Esophagus (tissue), 2 donors: ENCODE data around the gene DRC7. TPM values are rescaled to one million over a fixed set of nuclear protein-coding genes. Genes with fewer than 3 reads are reported as not detected.

ENCODE experiments used
- H3K27ac ChIP-seq, 2 donors: one replicate each; pipeline ENCODE4 v1.5.1; 2013; ENCODE audit warnings: low read depth in 2 of 2, mild to moderate bottlenecking in 2 of 2, inconsistent platforms in 1 of 2, low read length in 1 of 2, moderate library complexity in 1 of 2
- H3K27me3 ChIP-seq, 2 donors: one replicate each; pipeline ENCODE4 v1.6.1; 2013; ENCODE audit warnings: low read length in 2 of 2, control low read depth in 1 of 2, mild to moderate bottlenecking in 1 of 2; ENCODE audit not compliant: insufficient read depth in 2 of 2, control insufficient read depth in 1 of 2
- H3K36me3 ChIP-seq, 2 donors: one replicate each; pipeline ENCODE4 v1.6.1; 2013; ENCODE audit warnings: low read length in 1 of 2; ENCODE audit not compliant: control insufficient read depth in 2 of 2, insufficient read depth in 2 of 2
- H3K4me1 ChIP-seq, 2 donors: one replicate each; pipeline ENCODE4 v1.6.1; 2013; ENCODE audit warnings: low read length in 1 of 2; ENCODE audit not compliant: control insufficient read depth in 2 of 2, insufficient read depth in 2 of 2
- H3K4me3 ChIP-seq, 2 donors: one replicate each; pipeline ENCODE4 v1.5.1; 2013; ENCODE audit warnings: low read length in 2 of 2, mild to moderate bottlenecking in 2 of 2, low read depth in 1 of 2, moderate library complexity in 1 of 2
- H3K9me3 ChIP-seq, 2 donors: one replicate each; pipeline ENCODE4 v1.6.1; 2013; ENCODE audit warnings: mild to moderate bottlenecking in 2 of 2, low read depth in 1 of 2, low read length in 1 of 2, moderate library complexity in 1 of 2; ENCODE audit not compliant: control insufficient read depth in 2 of 2, insufficient read depth in 1 of 2
- WGBS, 2 donors: extraction: QIAGEN DNeasy Blood & Tissue Kit; methylation state at CpG; one replicate each; pipeline ENCODE4 v1.1.7; 2013; 5-methylcytosine and 5-hydroxymethylcytosine counted together
- polyA plus RNA-seq, 2 donors: library from polyadenylated mRNA; stranded (reverse); fragments of 200-250 nt; gene quantifications; one replicate each; pipeline ENCODE4 v1.2.3, GENCODE V29; 2013
- donor health status: healthy with polysubstance abuse.
- donor health status: Bipolar disorder and iron deficiency.

DRC7 gene
- polyA plus RNA-seq, 2 donors, result not detected

DNA sequence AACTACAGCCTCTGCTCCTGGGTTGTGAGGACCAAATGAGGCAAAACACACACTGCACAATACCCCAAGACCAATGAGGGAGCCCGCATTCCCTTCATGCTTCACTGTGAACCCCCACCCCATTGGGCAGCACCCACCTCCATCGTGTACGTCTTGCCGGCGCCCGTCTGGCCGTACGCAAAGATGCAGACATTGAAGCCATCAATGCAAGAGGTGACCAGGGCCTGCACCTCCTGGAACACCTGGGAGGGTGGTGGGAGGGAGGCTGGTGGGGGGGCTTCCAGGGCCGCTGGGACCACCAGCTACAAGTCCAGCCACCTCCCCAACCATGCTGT, 69.4 kb downstream of the DRC7 start:
- no peak overlapping the region for H3K4me3 ChIP-seq
- H3K36me3 ChIP-seq, result peaks cover 0 to 19% of the 10 kb centered on the region in 2 donors
- WGBS, 2 donors, result 90 to 91% methylated on average over 9 of the region's 9 CpGs
- H3K4me1 ChIP-seq, result peaks cover 0 to 4% of the 10 kb centered on the region in 2 donors
- no peak overlapping the region for H3K27ac ChIP-seq
- no peaks in the 10 kb centered on the region for H3K27me3 ChIP-seq
- no peaks in the 10 kb centered on the region for H3K9me3 ChIP-seq

- H3K4me1 ChIP-seq, result peaks cover under 1 to 3% of the 10 kb centered on the region in 2 donors
- H3K36me3 ChIP-seq, result peaks cover 0 to 16% of the 10 kb centered on the region in 2 donors
- no peaks in the 10 kb centered on the region for H3K27me3 ChIP-seq
- no peak overlapping the region for H3K4me3 ChIP-seq
- no peaks in the 10 kb centered on the region for H3K9me3 ChIP-seq
- H3K27ac ChIP-seq, result no peak overlapping the region
- 44 to 53% methylated on average over 6 of the region's 6 CpGs for WGBS, 2 donors
Observed at GRCh38 chr16:57764341-57765159, 69.9 kb downstream of the DRC7 start.

DNA sequence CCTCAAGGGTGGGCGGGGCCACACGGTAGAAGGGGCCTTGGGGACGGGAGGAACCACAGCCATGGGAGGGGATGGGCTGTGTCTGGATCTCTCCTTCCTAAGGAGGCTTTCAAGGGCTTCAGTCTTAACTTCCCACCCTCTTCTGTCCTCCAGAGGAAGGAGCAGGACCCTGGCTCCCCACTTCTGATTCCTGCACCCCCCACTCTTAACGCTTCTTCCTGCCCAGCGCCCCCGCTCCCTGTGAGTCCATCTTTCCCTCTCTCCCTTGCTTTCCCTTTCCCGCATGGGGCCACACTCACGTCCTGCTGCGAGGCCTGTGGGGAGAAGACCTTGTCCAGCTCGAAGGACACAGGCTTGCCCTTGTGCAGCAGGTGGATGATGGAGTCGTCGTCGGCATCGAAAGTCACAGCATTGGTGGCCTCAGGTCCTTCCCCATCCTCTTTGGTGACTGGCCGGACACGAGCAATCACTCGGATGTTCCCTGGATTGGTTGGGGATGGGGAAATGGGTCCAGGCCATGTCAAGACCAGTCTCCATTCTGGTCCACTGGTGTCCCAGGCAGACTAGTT, 70.6 kb downstream of the DRC7 start:
- H3K27ac ChIP-seq, result no peak overlapping the region
- peaks cover 0 to 15% of the 10 kb centered on the region in 2 donors for H3K36me3 ChIP-seq
- peaks cover 0 to 3% of the 10 kb centered on the region in 2 donors for H3K4me1 ChIP-seq
- 91 to 93% methylated on average over 16 to 17 of the region's 17 CpGs for WGBS, 2 donors
- no peaks in the 10 kb centered on the region for H3K27me3 ChIP-seq
- no peak overlapping the region for H3K4me3 ChIP-seq
- no peaks in the 10 kb centered on the region for H3K9me3 ChIP-seq

GRCh38 chr16:57766714-57767348, 72.2 kb downstream of the DRC7 start:
- peaks cover 0 to 20% of the 10 kb centered on the region in 2 donors for H3K36me3 ChIP-seq
- no peaks in the 10 kb centered on the region for H3K27me3 ChIP-seq
- H3K4me3 ChIP-seq, result no peak overlapping the region
- H3K27ac ChIP-seq, result no peak overlapping the region
- H3K4me1 ChIP-seq, result peaks cover 0 to 3% of the 10 kb centered on the region in 2 donors
- WGBS, 2 donors, result 88 to 91% methylated on average over 15 of the region's 15 CpGs
- H3K9me3 ChIP-seq, result no peaks in the 10 kb centered on the region

DNA sequence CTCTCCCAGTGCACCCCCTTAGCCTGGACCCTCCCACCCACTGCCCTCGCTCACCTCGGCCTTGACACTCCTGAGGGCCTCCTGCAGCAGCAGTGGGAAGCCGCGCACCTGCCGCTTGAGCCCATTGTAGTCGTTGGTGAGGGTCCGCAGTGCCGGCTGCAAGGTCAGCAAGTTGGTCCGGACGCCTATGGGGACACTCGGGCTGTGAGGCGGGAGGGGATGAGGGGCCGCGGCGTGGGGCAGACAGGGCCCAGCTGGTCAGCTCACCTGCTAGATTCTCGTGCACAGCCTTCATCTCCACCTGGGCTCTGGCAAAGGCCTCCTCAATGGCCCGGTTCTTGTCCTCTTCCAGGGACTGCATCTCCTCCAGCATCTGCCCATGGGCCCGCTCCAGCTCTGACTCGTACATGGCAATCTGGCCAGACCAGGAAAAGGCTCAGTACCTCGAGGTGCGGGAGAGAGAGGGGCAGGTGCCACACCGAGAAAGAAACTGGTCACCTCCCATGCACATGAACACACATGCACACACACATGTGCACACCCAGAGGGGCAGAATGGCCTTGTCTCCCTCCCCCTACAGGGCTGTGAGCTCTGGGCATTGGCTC, 75.0 kb downstream of the DRC7 start:
- no peaks in the 10 kb centered on the region for H3K9me3 ChIP-seq
- no peak overlapping the region for H3K27ac ChIP-seq
- no peak overlapping the region for H3K4me3 ChIP-seq
- WGBS, 2 donors, result 89 to 90% methylated on average over 22 of the region's 22 CpGs
- H3K27me3 ChIP-seq, result no peaks in the 10 kb centered on the region
- peaks cover 0 to 3% of the 10 kb centered on the region in 2 donors for H3K4me1 ChIP-seq
- peaks cover 0 to 28% of the 10 kb centered on the region in 2 donors for H3K36me3 ChIP-seq

GRCh38 chr16:57770361-57770760, 75.8 kb downstream of the DRC7 start:
- Histone ChIP-seq H3K4me1 (peaks cover 0 to 3% of the 10 kb centered on the region in 2 donors), H3K4me3 (no peak overlapping the region), H3K27ac (no peak overlapping the region), H3K36me3 (peaks cover 0 to 28% of the 10 kb centered on the region in 2 donors), H3K9me3 (no peaks in the 10 kb centered on the region), H3K27me3 (no peaks in the 10 kb centered on the region)
- WGBS, 2 donors, result 92 to 94% methylated on average over 15 of the region's 15 CpGs

DNA sequence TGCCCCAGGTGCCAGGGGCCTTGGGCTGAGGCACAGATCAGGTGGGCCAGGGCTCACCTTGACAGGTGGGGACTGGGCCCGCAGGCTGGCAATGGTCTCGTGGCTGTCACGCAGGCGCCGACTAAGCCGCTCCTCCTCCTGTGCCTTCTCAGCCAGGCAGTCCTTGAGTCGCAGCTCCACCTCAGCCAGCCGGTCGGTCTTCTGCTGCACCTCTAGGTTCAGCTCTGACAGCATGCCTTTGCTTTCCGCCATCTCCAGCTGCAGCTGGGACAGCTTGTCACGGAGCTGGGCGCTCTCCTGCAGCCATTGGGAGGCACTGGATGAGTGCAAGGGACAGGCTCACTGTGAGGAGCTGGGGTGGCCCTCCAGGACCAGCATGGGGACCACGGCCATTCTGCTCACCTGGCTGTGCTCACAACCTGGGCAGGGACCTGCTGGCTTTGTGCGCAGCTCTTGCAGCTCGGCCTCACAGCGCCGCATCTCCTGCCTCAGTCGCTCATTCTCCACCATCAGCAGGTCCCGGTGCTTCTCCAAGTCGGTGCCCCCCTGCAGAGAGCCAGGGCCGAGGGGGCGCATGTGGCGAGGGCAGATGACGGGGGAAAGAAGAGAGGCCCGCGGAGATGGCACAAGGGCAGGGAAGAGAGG, 76.7 kb downstream of the DRC7 start:
- Histone ChIP-seq H3K36me3 (peaks cover 0 to 31% of the 10 kb centered on the region in 2 donors), H3K27ac (no peak overlapping the region), H3K4me3 (no peak overlapping the region), H3K27me3 (no peaks in the 10 kb centered on the region), H3K9me3 (no peaks in the 10 kb centered on the region), H3K4me1 (peaks cover 0 to 3% of the 10 kb centered on the region in 2 donors)
- 93 to 94% methylated on average over 26 of the region's 26 CpGs for WGBS, 2 donors

GRCh38 chr16:57773019-57773418, 78.4 kb downstream of the DRC7 start:
- peaks cover 0 to 27% of the 10 kb centered on the region in 2 donors for H3K36me3 ChIP-seq
- no peaks in the 10 kb centered on the region for H3K9me3 ChIP-seq
- WGBS, 2 donors, result 78 to 79% methylated on average over 11 of the region's 11 CpGs
- H3K4me3 ChIP-seq, result no peak overlapping the region
- H3K27me3 ChIP-seq, result no peaks in the 10 kb centered on the region
- peaks cover 0 to 3% of the 10 kb centered on the region in 2 donors for H3K4me1 ChIP-seq
- no peak overlapping the region for H3K27ac ChIP-seq

DNA sequence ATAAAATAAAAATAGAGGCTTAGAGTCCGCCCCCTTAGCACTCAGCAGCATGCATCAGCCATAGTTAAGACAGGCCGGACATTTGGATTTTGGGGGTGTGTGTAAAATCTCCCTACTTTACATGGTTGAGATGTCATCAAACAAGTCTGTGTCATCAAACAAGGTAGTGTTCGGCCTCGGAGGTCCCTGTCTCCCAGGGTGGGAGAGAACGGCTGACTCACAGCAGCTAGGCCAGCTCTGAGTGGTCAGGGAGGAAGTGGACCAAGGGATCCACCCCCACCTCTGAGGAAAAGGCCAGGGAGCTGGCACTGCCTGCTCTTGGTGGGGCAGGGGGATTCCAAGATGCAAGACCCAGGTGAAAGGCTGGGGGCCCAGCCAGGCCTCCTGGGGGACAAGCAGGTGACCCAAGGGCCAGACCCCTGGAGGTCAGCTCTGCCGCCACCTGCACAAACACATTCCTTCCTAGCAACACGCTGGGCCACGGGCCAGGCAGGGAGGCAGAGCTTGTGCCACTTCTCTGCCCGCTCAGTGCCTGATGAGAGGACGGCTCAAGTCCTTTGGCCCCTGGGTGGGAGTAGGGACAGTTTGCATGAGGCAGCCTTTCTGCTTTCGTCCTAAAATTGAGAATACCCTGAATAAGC, 79.2 kb downstream of the DRC7 start:
- 82 to 89% methylated on average over 11 of the region's 11 CpGs for WGBS, 2 donors
- Histone ChIP-seq H3K27ac (no peak overlapping the region), H3K27me3 (no peaks in the 10 kb centered on the region), H3K4me3 (no peak overlapping the region), H3K4me1 (peaks cover 0 to 3% of the 10 kb centered on the region in 2 donors), H3K9me3 (no peaks in the 10 kb centered on the region), H3K36me3 (peaks cover 0 to 27% of the 10 kb centered on the region in 2 donors)
